ENCODE data around the gene MMP12. TPM values are rescaled to one million over a fixed set of nuclear protein-coding genes. Genes with fewer than 3 reads are reported as not detected.

MMP12 gene
- polyA plus RNA-seq, 1 of the 3 experiments (the other 2 are of a cell fraction) = 2.0 TPM

DNA sequence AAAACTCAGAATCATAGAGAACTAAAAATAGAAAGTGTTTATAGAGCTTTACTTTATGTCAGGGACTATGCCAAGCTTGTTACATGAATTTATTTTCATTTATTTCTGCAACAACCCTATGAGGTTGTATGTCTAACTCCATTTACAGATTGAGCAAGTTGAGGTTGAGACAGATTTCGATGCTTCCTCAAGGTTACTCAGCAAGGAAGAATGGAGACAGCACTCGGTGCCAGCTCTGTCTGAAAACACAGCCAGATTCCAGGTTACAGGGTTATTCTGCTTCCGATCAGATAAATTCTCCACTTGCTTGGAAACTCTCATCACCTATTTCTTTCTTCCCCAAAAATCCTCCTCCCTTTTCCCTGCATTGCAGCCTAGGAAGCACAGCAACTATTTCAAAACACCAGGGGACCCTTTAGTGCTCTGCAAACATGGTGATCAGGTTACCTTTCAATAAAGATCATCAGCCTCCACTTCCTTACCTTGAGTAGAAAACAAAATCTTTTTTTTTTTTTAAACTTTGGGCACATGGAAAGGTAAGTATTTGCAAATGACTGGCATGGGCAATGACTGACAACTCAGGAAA lies 38.4 kb downstream of the MMP12 start:
- Histone ChIP-seq H3K36me3 (replicated peaks in 1 of 2; ENCODE audit: control insufficient read depth in 1 of 2, insufficient read depth in 2 of 2, low read length in 1 of 2) (no peaks in the 10 kb centered on the region), H3K79me2 (ENCODE audit: insufficient read depth) (no peaks in the 10 kb centered on the region), H3K27ac (ENCODE audit: low read depth in 2 of 2, low read length in 1 of 2) (peak overlapping the region; percentile 6 to 47; a peak in 3 of 4 replicates), H3K4me3 (ENCODE audit: low read depth in 2 of 2, low read length in 1 of 2) (no peak overlapping the region), H3K4me2 (peak overlapping the region; percentile 27; the same call in 1 of the 2 replicates), H4K20me1 (ENCODE audit: insufficient read depth) (no peaks in the 10 kb centered on the region), H3K9me2 (no peaks in the 10 kb centered on the region), H2AFZ (ENCODE audit: low read depth) (peak overlapping the region; percentile 60), H3K9ac (no peak overlapping the region), H3K9me3 (no peaks in the 10 kb centered on the region), H3K27me3 (ENCODE audit: insufficient read depth) (no peaks in the 10 kb centered on the region), H3F3A (replicated peaks; ENCODE audit: insufficient read depth) (peaks cover 10% of the 10 kb centered on the region), H3K4me1 (ENCODE audit: control insufficient read depth in 1 of 2, insufficient read depth in 2 of 2, low read depth in 1 of 2, low read length in 1 of 2) (peaks cover 0 to 16% of the 10 kb centered on the region in 2 experiments; a peak in 2 of 4 replicates)
- WGBS (ENCODE audit: low lambda C conversion rate) = 7% methylated on average over 3 of the region's 3 CpGs
- TF ChIP-seq NFIC (IDR thresholded peaks at IDR 0.05; ENCODE audit: borderline replicate concordance) = peak; percentile 82
- TF ChIP-seq EP300 (IDR thresholded peaks at IDR 0.05; ENCODE audit: borderline replicate concordance in 1 of 2, low read depth in 1 of 2, low read length in 1 of 2) = peak in 1 of 2 experiments; percentile 53; a peak in 1 of 4 replicates
- TF ChIP-seq JUND (IDR thresholded peaks at IDR 0.05) = peak; percentile 43
- TF ChIP-seq TCF12 (IDR thresholded peaks at IDR 0.05) = peak; percentile 58
- TF ChIP-seq RXRA (IDR thresholded peaks at IDR 0.05; ENCODE audit: borderline replicate concordance, low read depth) = peak; percentile 41; the same call in 1 of the 2 replicates
- TF ChIP-seq, protein P1, sequence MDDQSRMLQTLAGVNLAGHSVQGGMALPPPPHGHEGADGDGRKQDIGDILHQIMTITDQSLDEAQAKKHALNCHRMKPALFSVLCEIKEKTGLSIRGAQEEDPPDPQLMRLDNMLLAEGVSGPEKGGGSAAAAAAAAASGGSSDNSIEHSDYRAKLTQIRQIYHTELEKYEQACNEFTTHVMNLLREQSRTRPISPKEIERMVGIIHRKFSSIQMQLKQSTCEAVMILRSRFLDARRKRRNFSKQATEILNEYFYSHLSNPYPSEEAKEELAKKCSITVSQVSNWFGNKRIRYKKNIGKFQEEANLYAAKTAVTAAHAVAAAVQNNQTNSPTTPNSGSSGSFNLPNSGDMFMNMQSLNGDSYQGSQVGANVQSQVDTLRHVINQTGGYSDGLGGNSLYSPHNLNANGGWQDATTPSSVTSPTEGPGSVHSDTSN (IDR thresholded peaks at IDR 0.05) = peak; percentile 63
- peak; percentile 39; the same call in 1 of the 2 replicates for TF ChIP-seq FOSL2 (IDR thresholded peaks at IDR 0.05; ENCODE audit: borderline replicate concordance, low read depth)
- no peak for TF ChIP-seq FOXJ3 (CRISPR knock-in tag; IDR thresholded peaks at IDR 0.05)
- TF ChIP-seq NRF1 (IDR thresholded peaks at IDR 0.05; ENCODE audit: low read depth, low read length) = no peak
- ChIA-PET CTCF (interaction anchor here (1.0 kb wide), 1 partner anchor 41 kb away, joined by 3 read pairs; no protein-coding TSS in a partner anchor), POLR2A (no interaction called here)
- no peak for DNase-seq

DNA sequence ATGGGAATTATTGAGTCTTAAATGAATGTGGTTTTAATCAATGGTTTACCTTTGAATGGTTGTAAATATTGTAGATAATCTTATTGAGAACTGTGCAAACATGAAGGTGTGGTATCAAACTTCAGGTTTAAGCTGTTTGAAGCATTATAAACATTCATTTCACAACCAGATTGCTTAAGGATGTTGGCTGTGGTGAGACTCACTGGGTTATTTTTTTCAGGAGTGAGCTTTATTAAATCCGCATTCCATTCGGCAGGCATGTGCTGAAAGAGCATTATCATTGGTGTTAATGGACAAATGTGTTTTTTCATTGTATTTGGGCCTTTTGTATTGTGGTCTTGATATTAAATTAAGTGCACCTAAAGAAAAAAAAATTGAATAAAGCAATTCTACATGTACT lies 41.1 kb downstream of the MMP12 start:
- H3K4me1 ChIP-seq (ENCODE audit: control insufficient read depth in 1 of 2, insufficient read depth in 2 of 2, low read depth in 1 of 2, low read length in 1 of 2) = peaks cover 0 to 27% of the 10 kb centered on the region in 2 experiments; a peak in 3 of 4 replicates
- no peaks in the 10 kb centered on the region for H3K9me3 ChIP-seq
- H3K4me2 ChIP-seq = no peak overlapping the region
- H3K36me3 ChIP-seq (replicated peaks in 1 of 2; ENCODE audit: control insufficient read depth in 1 of 2, insufficient read depth in 2 of 2, low read length in 1 of 2) = no peaks in the 10 kb centered on the region
- no peaks in the 10 kb centered on the region for H4K20me1 ChIP-seq (ENCODE audit: insufficient read depth)
- no peak overlapping the region for H2AFZ ChIP-seq (ENCODE audit: low read depth)
- H3K27ac ChIP-seq (ENCODE audit: low read depth in 2 of 2, low read length in 1 of 2) = no peak overlapping the region
- ChIA-PET POLR2A (no interaction called here), CTCF (interaction anchor here (0.9 kb wide), 1 partner anchor 23 kb away, joined by 4 read pairs; no protein-coding TSS in a partner anchor)
- H3K9ac ChIP-seq = no peak overlapping the region
- H3K9me2 ChIP-seq = no peaks in the 10 kb centered on the region
- H3K4me3 ChIP-seq (ENCODE audit: low read depth in 2 of 2, low read length in 1 of 2) = no peak overlapping the region; a peak in 1 of 4 replicates
- no peaks in the 10 kb centered on the region for H3K79me2 ChIP-seq (ENCODE audit: insufficient read depth)
- WGBS (ENCODE audit: low lambda C conversion rate) = 49% methylated on average over 2 of the region's 2 CpGs
- H3F3A ChIP-seq (replicated peaks; ENCODE audit: insufficient read depth) = peaks cover 10% of the 10 kb centered on the region
- H3K27me3 ChIP-seq (ENCODE audit: insufficient read depth) = no peaks in the 10 kb centered on the region
- DNase-seq = no peak
- TF ChIP-seq GABPA (IDR thresholded peaks at IDR 0.05; ENCODE audit: low read depth) (no peak), EZH2phosphoT487 (IDR thresholded peaks at IDR 0.05; ENCODE audit: borderline replicate concordance, low read depth) (no peak), ELF1 (IDR thresholded peaks at IDR 0.05) (no peak), RFX5 (IDR thresholded peaks at IDR 0.05; ENCODE audit: low read length) (no peak), JUND (IDR thresholded peaks at IDR 0.05) (no peak), SMC3 (IDR thresholded peaks at IDR 0.05; ENCODE audit: low read depth, low read length) (no peak), MXI1 (IDR thresholded peaks at IDR 0.05; ENCODE audit: low read depth, low read length) (no peak), GATA2 (CRISPR knock-in tag; IDR thresholded peaks at IDR 0.05) (no peak), FOXM1 (IDR thresholded peaks at IDR 0.05; ENCODE audit: low read depth) (no peak)
- TF ChIP-seq, protein P1 (IDR thresholded peaks at IDR 0.05) = no peak
- TF ChIP-seq, protein P2, sequence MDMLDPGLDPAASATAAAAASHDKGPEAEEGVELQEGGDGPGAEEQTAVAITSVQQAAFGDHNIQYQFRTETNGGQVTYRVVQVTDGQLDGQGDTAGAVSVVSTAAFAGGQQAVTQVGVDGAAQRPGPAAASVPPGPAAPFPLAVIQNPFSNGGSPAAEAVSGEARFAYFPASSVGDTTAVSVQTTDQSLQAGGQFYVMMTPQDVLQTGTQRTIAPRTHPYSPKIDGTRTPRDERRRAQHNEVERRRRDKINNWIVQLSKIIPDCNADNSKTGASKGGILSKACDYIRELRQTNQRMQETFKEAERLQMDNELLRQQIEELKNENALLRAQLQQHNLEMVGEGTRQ (IDR thresholded peaks at IDR 0.05; ENCODE audit: borderline replicate concordance, low read depth, low read length) = no peak
- TF ChIP-seq, protein P3, sequence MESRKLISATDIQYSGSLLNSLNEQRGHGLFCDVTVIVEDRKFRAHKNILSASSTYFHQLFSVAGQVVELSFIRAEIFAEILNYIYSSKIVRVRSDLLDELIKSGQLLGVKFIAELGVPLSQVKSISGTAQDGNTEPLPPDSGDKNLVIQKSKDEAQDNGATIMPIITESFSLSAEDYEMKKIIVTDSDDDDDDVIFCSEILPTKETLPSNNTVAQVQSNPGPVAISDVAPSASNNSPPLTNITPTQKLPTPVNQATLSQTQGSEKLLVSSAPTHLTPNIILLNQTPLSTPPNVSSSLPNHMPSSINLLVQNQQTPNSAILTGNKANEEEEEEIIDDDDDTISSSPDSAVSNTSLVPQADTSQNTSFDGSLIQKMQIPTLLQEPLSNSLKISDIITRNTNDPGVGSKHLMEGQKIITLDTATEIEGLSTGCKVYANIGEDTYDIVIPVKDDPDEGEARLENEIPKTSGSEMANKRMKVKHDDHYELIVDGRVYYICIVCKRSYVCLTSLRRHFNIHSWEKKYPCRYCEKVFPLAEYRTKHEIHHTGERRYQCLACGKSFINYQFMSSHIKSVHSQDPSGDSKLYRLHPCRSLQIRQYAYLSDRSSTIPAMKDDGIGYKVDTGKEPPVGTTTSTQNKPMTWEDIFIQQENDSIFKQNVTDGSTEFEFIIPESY (IDR thresholded peaks at IDR 0.05; ENCODE audit: borderline replicate concordance, low read depth) = no peak

All from SK-N-SH (cell line).